WERI-Rb-1 (cell line): ENCODE data around the gene C22orf15.
"Not testable (repeated sequence)": the region's sequence is repeated elsewhere in the genome, so short reads cannot be mapped to it uniquely, and the experiment has no call there.

ENCODE experiments used
- DNase-seq: peaks from one replicate; pipeline ENCODE4 v3.0.0-alpha.2; 2020
- H3K27ac ChIP-seq: fragments of 250-450 bp; sonication (Bioruptor Pico); 2 replicates; pipeline ENCODE4 v1.5.1; 2020; ENCODE audit warnings: mild to moderate bottlenecking, moderate library complexity
- H3K27me3 ChIP-seq: fragments of 250-450 bp; sonication (Bioruptor Pico); 2 replicates; pipeline ENCODE4 v1.5.1; 2021; ENCODE audit warnings: mild to moderate bottlenecking, low read depth, moderate library complexity; ENCODE audit not compliant: insufficient read depth, severe bottlenecking
- H3K36me3 ChIP-seq: fragments of 250-450 bp; sonication (Bioruptor Pico); 2 replicates; pipeline ENCODE4 v1.5.1; 2020; ENCODE audit warnings: mild to moderate bottlenecking, moderate library complexity
- H3K4me3 ChIP-seq: 2 replicates; pipeline ENCODE4 v1.5.1; 2011; ENCODE audit warnings: low read depth, mild to moderate bottlenecking, control low read depth, low read length
- H3K9me3 ChIP-seq: fragments of 250-450 bp; sonication (Bioruptor Pico); 2 replicates; pipeline ENCODE4 v1.5.1; 2021; ENCODE audit warnings: mild to moderate bottlenecking, moderate library complexity; ENCODE audit not compliant: severe bottlenecking
- CTCF ChIP-seq: IDR thresholded peaks from 2 replicates; pipeline ENCODE4 v1.5.1; 2011; ENCODE audit warnings: low read depth, mild to moderate bottlenecking, control low read depth, inconsistent platforms, low read length

Gene C22orf15

GRCh38 chr22:23716811-23717801, 45.7 kb upstream of the C22orf15 start:
- Histone ChIP-seq H3K36me3 (peaks cover 27% of the 10 kb centered on the region), H3K27me3 (no peaks in the 10 kb centered on the region), H3K9me3 (no peaks in the 10 kb centered on the region), H3K4me3 (peak overlapping the region; percentile 81), H3K27ac (peak overlapping the region; percentile 81)
- TF ChIP-seq CTCF: no peak
- peak; percentile 91 for DNase-seq

DNA sequence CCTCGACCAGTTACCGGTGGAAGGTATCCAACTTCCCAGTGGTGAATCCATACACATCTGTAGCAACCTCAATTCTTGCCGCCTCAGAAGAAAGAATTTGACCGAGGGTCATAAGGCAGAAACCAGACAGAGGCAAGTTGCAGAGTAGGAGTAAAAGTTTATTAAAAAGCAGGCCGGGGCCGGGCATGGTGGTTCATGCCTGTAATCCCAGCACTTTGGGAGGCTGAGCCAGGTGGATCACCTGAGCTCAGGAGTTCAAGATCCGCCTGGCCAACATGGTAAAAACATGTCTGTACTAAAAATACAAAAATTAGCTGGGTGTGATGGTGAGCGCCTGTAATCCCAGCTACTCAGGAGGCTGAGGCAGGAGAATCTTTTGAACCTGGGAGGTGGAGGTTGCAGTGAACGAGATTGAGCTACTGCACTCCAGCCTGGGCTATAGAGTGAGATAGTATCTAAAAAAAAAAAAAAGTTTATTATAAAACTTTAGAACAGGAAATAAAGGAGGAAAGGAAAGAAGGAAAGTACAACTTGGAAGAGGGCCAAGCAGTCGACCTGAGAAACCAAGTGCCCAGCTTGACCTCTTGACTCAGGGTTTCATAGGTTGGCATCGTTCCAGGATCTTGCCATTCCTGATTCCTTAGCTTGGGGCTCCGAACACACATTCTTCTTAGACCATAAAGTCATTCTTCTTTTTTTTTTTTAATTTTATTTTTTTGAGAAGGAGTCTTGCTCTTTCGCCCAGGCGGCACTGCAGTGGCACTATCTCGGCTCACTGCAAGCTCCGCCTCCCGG, 44.2 kb upstream of the C22orf15 start:
- peaks cover 17% of the 10 kb centered on the region for H3K36me3 ChIP-seq
- DNase-seq: no peak
- no peaks in the 10 kb centered on the region for H3K27me3 ChIP-seq
- H3K9me3 ChIP-seq: no peaks in the 10 kb centered on the region
- no peak overlapping the region for H3K27ac ChIP-seq
- no peak for TF ChIP-seq CTCF
- H3K4me3 ChIP-seq: no peak overlapping the region

- H3K36me3 ChIP-seq: no peaks in the 10 kb centered on the region
- no peak overlapping the region for H3K4me3 ChIP-seq
- no peaks in the 10 kb centered on the region for H3K9me3 ChIP-seq
- no peaks in the 10 kb centered on the region for H3K27me3 ChIP-seq
- H3K27ac ChIP-seq: no peak overlapping the region
- TF ChIP-seq CTCF: no peak
- DNase-seq: no peak
These were observed 41.9 kb upstream of the C22orf15 start for GRCh38 chr22:23720855-23721254.

DNA sequence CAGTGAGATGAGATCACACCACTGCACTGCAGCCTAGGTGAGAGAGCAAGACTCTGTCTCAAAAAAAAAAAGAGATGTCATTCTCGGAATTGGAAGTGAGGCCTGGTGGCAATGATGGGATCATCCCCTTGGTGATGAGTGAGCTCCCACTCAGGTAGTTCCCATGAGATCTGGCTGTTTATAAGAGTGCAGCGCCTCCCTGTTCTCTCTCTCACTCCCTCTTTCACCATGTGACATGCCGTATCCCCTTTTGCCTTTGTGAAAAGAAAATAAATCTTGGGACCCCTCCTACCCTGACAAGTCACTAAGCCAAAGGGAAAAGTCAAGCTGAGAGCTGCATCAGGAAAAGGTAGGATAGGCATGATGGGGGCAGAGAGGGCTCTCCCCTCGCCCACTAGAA, 40.6 kb upstream of the C22orf15 start:
- no peak for DNase-seq
- H3K36me3 ChIP-seq: no peaks in the 10 kb centered on the region
- no peak overlapping the region for H3K27ac ChIP-seq
- no peaks in the 10 kb centered on the region for H3K9me3 ChIP-seq
- TF ChIP-seq CTCF: no peak
- H3K4me3 ChIP-seq: no peak overlapping the region
- H3K27me3 ChIP-seq: no peaks in the 10 kb centered on the region

DNA sequence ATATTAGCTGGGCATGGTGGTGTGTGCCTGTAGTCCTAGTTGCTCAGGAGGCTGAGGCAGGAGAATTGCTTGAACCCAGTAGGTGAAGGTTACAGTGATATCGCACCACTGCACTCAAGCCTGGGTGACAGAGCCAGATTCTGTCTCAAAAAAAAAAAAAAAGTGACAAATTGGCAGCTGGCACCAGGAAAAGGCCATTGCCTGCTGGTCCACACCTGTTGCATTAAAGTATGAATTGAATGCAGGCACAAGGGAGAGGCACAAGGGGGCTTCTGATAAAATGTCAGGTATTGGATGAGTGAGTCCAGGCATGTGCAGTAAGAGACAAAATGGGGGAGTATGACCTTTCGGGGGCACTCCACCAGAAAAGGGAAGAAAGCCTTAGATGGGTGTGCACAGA, 40.1 kb upstream of the C22orf15 start:
- no peak for TF ChIP-seq CTCF
- no peaks in the 10 kb centered on the region for H3K9me3 ChIP-seq
- no peaks in the 10 kb centered on the region for H3K36me3 ChIP-seq
- no peak overlapping the region for H3K4me3 ChIP-seq
- DNase-seq: no peak
- no peaks in the 10 kb centered on the region for H3K27me3 ChIP-seq
- H3K27ac ChIP-seq: no peak overlapping the region

DNA sequence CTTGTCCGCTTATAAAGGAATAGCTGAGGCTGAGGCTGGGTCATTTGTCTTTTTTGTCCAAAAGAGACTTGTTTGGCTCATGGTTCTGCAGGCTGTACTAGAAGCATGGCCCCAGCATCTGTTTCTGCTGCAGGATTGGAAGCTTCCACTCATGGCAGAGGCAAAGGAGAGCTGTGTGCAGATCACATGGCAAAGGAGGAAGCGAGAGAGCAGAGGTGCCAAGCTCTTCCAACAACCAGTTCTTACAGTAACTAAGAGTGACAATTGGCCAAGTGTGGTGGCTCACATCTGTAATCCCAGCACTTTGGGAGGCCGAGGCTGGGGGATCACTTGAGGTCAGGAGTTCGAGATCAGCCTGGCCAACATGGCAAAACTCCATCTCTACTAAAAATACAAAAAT, 34.7 kb upstream of the C22orf15 start:
- not testable (repeated sequence) for H3K9me3 ChIP-seq, H3K36me3 ChIP-seq, DNase-seq, H3K27me3 ChIP-seq, H3K4me3 ChIP-seq, H3K27ac ChIP-seq
